Stimulated activated CD8-positive, alpha-beta memory T cell treated with anti-CD3 and anti-CD28 coated beads, Interleukin-7, amount 100 ng/mL, for 24 hours (primary cell): ENCODE results near the gene CBFA2T2.
"Not testable (repeated sequence)": the region's sequence is repeated elsewhere in the genome, so short reads cannot be mapped to it uniquely, and the experiment has no call there.

Experiments
- DNase-seq: peaks from one replicate; pipeline ENCODE4 v3.0.0-alpha.2; 2020; ENCODE audit warnings: low read depth

Gene CBFA2T2

GRCh38 chr20:33624399-33624798 lies 134.5 kb downstream of the CBFA2T2 start:
- DNase-seq, result no peak

GRCh38 chr20:33626190-33626589 lies 136.3 kb downstream of the CBFA2T2 start:
- no peak for DNase-seq

GRCh38 chr20:33627577-33628216 lies 137.8 kb downstream of the CBFA2T2 start:
- no peak for DNase-seq

- no peak for DNase-seq
These were observed 139.6 kb downstream of the CBFA2T2 start for GRCh38 chr20:33629533-33629932.

- DNase-seq, result no peak
These were observed 140.1 kb downstream of the CBFA2T2 start for GRCh38 chr20:33629979-33630378.

GRCh38 chr20:33630507-33630906 lies 140.6 kb downstream of the CBFA2T2 start:
- DNase-seq, result no peak

GRCh38 chr20:33631910-33632309 lies 142.0 kb downstream of the CBFA2T2 start:
- not testable (repeated sequence) for DNase-seq

GRCh38 chr20:33635341-33635740 lies 145.4 kb downstream of the CBFA2T2 start:
- no peak for DNase-seq

GRCh38 chr20:33636776-33637175 lies 146.9 kb downstream of the CBFA2T2 start:
- DNase-seq, result no peak

GRCh38 chr20:33640287-33640686 lies 150.4 kb downstream of the CBFA2T2 start:
- no peak for DNase-seq

- DNase-seq, result no peak
These were observed 154.6 kb downstream of the CBFA2T2 start for GRCh38 chr20:33644313-33645071.

- DNase-seq, result no peak
These were observed 155.1 kb downstream of the CBFA2T2 start for GRCh38 chr20:33645072-33645358.

GRCh38 chr20:33645396-33645795 lies 155.5 kb downstream of the CBFA2T2 start:
- DNase-seq, result no peak

GRCh38 chr20:33646191-33646590 lies 156.3 kb downstream of the CBFA2T2 start:
- no peak for DNase-seq

GRCh38 chr20:33646959-33647602 lies 157.2 kb downstream of the CBFA2T2 start:
- DNase-seq, result not testable (repeated sequence)

- no peak for DNase-seq
These were observed 157.9 kb downstream of the CBFA2T2 start for GRCh38 chr20:33647603-33648395.

- DNase-seq, result no peak
These were observed 158.6 kb downstream of the CBFA2T2 start for GRCh38 chr20:33648396-33649004.

GRCh38 chr20:33649201-33649681 lies 159.3 kb downstream of the CBFA2T2 start:
- no peak for DNase-seq

- no peak for DNase-seq
These were observed 160.3 kb downstream of the CBFA2T2 start for GRCh38 chr20:33650111-33650752.

- no peak for DNase-seq
These were observed 161.1 kb downstream of the CBFA2T2 start for GRCh38 chr20:33650753-33651561.
